Colon (tissue), 2 donors: ENCODE measurements around the gene MPP4.
"Not testable (repeated sequence)": the region's sequence is repeated elsewhere in the genome, so short reads cannot be mapped to it uniquely, and the experiment has no call there.

Source experiments
- FAIRE-seq: peaks from 2 replicates; lab custom pipeline; 2012; peaks lifted over from hg19 to GRCh38; lab: Jason Lieb, UNC
- donor health status: control.
- donor health status: control.

MPP4 gene

DNA sequence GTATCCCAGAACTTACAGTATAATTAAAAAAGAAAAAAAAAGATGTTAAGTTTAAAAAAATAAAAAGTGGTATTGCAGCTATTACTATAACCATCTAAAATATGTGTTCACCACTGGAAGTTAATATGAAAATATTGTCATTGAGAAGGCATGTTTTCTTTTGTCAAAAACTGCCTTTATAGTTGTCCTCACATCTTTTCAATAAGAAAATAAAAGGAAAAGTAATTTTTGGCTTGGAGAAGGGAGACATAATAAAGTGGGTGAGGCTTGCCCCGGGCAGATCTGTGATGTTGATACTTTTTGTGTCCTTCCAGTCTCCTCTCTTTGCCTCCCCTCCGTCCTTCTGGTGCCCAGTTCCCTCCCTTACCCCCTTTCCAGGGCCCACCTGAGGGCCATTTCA is 24.9 kb downstream of the MPP4 start:
- no peak for FAIRE-seq

DNA sequence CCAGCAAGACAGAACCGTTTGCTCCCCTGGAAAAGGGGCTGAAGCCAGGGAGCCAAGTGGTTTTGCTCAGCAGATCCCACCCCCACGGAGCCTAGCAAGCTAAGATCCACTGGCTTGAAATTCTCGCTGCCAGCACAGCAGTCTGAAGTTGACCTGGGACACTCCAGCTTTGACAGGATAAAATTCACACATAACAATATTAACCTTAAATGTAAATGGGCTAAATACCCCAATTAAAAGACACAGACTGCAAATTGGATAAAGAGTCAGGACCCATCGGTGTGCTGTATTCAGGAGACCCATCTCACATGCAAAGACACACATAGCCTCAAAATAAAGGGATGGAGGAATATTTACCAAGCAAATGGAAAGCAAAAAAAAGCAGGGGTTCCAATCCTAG is 27.2 kb downstream of the MPP4 start:
- not testable (repeated sequence) for FAIRE-seq

DNA sequence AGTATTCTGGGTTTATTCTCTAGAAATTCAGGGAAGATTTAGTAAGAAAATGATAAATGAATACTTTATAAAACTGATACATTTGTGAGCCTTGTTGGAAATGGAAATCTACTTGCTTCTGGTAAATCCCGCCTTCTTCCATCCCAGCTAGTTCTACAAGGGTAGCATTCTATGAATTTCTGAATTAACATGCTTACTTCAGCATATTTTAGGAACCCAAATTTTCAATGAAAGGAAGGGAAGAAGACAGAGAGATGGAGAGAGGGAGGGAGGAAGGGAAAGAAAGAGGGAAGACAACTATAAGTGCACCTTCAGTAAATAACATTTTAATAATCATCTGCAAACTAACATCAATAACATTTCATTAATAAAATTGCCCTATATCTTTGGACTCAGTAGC is 28.6 kb downstream of the MPP4 start:
- no peak for FAIRE-seq

DNA sequence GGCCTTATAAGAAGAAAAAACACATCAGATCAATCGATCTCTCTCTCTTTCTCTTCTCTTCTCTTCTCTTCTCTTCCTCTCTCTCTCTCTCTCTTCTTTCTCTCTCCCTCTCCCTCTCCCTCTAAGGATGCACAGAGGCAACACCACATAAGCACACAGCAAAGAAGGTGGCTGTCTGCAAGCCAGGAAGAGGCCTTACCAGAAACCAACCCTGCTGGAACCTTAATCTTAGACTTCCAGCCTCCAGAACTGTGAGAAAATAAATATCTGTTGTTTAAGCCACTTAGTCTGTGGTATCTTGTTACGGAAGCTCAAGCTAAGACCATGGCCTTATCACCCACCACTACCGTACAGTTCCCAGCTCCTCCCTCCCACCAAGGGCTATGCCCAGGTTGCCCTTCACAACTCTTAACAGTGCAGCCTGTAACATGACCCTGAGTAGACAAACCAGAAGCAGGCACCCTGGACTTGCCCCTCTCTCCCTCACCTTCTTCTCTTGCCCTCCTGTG is 30.0 kb downstream of the MPP4 start:
- no peak for FAIRE-seq

DNA sequence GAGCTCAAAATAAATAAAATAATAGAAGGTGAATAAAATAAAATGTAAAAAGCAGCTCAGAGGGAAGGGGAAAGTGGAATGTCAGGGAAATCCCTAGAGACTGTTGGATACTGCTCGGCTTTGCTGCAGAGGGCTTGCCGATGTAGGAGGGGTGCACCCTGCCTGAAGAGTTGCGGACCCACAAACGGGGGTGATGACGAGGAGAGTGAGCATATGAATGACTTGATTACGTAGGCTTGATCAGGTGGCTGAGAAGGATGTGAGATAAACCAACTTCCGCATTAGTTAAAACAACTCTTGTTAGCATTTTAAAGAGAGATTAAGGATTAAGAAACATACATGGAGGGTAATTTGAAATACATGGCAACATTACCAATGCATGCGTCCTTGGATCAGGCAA is 34.1 kb downstream of the MPP4 start:
- no peak for FAIRE-seq

DNA sequence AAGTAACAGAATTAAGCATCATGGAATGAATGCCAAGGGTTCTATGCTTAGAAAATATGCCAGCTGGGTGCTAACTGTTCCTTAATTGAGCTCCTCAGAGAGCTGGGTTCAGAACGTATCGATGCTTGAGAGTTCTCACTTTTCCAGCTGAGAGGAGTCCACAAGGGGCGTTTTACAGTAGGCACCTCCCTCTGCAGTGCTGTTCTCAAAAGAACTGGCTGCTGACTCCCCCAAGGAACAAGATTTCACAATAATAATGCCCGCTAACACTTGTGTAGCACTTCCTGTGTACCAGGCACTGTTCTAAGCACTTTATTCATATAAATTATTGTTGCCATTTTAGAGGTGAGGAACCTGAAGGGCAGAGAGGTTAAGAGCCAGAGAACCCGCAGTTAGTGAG is 37.1 kb downstream of the MPP4 start:
- FAIRE-seq, result no peak

DNA sequence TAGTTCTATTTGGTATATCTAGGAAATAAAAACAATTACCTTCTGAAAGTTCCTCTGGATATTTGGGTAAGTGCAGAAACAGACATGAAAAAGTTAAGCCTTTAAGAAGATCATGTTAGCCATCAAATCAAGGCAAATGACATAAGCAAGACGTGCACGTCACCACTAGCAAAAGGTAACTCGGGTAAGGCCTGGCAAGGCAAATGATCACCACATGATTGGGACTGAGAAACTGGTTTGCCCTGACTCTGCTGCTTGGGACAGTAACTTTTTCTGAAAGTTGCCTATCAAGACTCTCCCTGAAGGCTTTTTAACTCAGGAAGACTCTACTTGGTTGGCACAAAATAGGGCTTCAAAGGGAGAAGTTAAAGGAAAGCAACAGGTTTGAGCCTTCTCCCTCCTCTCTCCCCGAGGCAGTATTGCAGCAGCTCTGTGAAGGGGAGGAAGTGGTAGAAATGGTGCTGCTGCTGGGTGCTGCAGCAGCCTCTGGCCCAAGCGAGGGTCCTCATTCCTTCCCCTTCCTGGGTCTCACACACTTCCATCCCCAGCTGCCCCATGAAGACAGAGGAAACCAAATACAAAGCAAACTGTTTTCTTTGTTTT is 38.0 kb downstream of the MPP4 start:
- no peak for FAIRE-seq

DNA sequence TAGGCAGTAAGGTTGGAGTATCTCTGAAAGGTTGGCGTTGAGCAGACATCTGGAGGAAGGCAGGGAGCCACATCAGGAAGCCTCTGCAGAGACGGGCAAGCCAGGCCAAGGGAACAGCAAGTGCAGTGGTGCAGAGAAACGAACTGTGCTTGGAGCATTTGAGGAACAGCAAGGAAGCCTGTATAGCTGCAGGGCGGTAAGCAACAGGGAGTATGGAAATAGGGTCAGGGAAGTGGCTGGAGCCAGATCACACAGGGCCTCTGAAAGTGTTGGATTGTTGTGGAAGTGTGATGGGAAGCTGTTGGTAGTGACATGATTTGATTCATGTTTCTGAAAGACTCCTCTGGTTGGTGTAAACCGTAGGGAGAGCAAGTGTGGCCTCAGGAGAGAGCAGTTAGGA is 41.7 kb downstream of the MPP4 start:
- FAIRE-seq, result no peak

DNA sequence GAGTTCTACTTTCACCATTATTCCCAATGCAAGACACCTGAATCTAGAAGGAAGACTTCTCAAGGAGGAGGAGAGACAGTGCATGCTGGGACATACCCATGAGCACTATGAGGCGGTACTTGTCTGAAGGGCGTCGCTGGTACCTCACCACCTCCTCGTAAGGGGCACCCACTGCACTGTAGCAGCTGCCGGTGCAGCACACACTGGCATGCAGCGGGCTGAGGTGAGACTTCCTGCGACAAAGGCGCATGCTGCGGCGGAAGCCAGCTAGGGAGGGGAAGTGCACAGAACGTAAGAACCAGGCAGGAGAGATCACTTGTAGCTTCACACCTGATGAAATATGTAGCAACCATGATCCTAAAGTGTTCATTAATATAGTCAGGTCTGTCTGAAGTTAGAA is 42.3 kb downstream of the MPP4 start:
- no peak for FAIRE-seq

DNA sequence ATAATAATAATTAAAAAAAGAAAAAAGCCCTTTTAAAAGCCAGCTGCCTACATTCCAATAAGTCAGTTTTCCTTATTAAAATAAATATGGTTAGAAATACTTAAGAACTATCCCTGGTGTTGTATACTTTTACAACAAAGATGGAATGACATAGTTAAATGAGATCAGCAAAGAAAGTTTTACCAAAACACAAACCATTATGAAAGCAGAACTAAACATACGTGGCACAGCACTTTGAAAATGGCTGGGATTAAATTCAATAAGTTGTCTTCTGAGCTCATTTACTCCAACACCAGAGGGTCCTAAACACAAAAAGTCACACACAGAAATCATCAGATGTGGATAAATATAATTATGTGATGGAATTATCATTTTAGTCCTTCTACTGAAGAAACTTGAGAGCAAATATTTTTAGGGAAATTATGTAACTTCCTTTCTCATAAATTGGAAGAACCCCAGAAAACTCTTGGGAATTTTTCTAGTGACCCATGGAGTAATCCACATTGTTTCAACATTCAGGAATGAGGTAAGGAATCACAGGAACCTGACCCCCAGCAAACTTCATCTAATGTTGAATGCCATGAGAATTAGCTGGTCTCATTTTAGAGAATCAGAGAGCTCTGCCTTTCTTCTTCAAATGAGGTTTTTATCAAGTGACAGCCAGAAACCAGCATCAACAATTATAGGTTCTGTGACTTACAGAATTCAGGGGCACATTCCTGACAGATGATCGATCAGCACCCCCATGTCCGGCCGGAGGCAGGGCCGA is 43.6 kb downstream of the MPP4 start:
- no peak for FAIRE-seq

DNA sequence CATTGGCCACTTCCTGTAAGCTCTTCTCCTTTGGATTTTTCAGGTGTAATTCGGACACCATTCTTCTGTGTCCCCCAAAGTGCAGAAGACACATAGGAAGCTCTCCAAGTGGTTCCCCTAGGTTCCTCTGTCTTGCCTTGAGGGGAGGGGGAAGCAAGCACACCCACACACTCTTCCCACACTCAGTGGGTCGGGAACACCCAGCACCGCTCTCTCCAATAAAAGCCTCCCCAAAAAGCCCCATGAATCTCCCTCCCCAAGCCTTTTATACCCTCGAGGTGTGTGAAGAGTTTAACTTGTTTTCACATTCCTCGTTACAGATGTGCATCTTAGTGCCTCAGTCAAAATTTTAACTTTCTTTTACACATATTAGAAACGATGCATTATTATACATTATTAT is 45.2 kb downstream of the MPP4 start:
- FAIRE-seq, result no peak

DNA sequence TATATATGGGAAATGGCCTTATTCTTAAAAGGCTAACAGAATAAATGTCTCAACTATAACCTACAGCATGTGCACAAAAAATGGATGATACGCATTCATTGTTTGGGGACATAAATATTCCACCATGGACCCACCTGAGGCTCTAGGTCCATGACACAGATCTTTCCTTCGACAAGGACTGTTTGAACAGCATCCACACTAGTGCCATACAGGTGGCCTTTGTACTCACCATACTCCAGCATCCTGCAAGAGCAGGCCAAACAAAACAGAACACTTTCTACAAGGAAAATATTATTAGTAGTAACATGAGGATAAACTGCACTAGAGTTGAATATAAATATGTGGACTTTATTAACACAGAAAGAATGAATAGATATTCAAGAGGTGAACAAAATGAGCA is 49.0 kb downstream of the MPP4 start:
- no peak for FAIRE-seq

DNA sequence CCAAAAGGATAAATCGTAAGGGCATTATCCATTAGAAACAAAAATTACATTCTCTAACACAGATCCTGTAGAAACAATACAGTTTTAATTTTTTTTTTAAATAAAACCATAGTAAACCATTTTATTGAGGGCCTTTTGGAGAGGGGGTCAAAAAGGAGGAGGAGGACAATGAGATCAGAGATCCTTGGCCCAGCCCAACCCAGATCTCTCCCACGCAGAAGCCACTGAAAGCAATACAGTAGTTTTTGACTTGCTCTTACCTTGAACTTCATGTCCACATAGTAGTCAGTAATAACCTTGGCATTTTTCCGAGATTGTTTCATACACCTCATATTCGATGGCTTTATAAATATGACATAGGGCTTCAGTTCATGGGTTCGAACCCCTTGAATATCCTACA is 51.0 kb downstream of the MPP4 start:
- no peak for FAIRE-seq

DNA sequence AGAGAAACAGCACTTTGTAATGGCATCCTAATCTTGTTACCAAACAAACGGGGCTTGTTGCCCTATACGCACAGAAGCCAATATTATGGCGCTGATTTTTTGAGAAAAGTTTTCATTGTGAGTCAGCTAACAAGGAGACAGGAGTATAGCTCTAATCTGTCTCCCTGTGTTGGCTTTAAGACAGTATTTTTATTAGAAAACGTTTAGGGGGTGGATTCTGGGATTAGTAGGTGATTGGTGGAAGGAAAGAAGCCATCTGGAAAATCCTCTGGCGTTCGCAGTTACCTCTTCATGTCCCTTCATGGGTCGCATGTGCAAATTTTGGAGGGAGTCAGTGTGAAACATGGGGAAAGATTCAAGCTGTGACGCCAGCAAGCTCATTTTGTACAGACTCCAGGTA is 54.4 kb downstream of the MPP4 start:
- no peak for FAIRE-seq

DNA sequence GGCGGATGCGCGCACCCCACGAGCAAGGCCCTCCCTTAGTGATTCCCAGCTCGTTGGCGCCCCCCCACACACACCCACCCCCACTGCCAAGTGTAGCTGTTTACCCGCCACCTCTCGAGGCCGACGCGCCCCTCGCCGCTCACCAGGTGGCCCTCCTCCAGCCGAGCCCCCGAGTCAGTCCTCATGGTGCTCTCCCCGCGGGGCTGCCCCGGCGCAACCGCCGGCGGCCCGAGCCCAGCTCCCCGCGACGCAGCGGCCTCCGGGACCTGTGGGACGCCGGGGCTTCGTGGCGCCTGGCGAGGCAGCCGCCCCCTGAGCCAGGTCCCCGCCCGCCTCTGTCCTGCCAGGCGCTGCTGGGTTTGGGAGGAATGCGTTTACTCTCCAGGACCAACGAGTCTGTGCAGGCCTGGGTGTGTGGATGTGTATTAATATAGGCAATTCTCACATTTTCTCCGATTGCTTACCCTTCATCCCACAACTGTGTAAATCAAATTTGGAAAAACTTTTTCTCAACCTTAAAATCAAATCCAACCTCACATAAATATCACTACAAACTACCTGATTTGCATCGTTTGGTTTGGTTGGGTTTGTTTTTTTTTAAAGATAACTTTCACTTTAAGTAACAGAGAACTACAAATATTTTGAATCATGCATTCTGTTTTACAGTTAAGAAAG is 55.1 kb downstream of the MPP4 start, which contains the start of gene TMEM237:
Gene TMEM237 (minus strand): TSS at position 288 of the 675 bp plus-strand sequence. CDS start 103 bp downstream, at position 185.
- FAIRE-seq, result no peak

DNA sequence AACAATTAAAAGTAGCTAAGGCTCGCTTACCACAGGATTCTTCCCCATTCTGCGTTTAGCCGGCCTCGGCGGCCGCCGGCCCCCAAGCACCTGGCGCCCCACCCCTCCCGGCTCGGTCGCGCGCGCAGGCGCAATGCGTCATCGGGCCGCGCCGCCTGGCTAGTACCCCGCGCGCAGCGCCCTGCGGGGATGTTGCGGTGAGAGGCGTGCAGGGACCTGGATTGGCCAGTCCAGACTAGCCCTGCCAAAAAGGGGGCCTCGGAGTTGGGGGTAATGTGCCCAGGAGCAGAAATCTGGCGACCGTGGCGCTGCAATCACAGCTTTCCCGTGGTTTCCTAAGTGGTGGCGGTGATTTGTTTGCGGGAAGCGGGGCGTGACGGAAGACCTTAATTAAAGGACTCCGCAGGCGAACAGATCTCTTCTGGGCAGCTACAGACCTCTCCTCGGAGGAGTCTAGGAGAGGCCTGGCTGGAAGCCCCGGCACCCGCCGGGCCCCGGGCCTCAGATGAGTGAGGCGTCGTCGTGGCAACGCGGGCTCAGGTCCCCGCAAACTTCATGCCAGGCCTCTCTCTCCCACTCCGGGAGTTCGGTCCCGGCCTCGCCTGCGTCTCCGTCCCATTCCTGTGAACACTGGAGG is 55.7 kb downstream of the MPP4 start:
- FAIRE-seq, result no peak

DNA sequence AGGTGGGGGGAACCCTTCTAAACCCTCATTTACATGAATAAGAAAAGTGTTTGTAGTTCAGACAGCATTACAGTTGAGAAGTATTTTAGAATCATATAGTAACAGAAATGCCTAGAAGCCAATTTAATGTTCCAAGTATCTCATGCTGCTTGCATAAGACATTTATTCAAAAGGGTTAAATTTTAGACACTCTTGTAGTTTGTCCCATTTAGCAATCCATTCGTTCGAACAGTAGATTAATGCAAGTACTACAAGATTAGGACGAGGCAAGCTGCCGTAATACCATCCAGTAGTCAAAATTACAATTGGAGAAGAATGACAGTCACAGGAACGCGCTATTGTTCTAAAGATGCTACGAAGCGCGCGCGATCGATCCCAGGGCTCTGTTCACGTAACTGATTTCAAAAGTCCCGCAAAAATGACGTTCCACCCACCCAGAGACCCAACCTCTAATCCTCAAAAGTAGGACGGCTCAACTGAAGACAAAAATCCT is 56.3 kb downstream of the MPP4 start:
- FAIRE-seq, result no peak

DNA sequence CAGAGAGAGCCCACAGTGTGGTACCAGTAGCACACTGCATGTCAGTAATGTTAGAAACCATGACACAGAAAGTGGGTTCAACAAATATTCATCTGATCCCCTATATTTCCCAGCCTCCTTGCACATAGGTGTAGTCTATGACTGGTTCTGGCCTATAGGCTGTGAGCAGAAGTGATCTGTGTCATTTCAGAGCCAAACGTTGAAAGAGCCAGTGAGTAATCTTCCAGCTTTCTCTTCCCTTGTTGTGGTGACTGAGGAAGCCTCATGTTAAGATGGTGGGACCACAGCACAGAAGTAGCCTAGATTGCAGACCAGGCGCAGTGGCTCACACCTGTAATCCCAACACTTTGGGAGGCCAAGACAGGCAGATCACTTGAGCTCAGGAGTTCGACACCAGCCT is 59.2 kb downstream of the MPP4 start:
- no peak for FAIRE-seq

DNA sequence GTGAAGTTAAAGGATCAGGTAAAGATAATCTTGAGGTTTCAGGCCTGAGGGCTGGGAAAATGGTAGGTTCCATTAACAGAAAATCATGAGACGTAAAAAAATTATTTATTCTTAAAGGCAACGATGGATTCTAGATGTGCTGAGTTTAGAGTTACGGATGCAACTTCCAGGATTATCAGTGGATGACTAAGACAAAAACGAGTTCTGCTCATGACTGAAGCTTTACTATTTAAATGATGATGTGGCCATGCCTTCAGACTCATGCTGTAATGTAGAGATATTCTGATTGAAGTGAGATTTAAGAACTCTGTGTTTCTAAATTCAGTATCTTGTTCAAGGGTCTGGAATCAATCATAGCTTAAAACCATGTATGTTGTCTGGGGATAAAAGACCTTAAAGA is 60.1 kb downstream of the MPP4 start:
- FAIRE-seq, result no peak

DNA sequence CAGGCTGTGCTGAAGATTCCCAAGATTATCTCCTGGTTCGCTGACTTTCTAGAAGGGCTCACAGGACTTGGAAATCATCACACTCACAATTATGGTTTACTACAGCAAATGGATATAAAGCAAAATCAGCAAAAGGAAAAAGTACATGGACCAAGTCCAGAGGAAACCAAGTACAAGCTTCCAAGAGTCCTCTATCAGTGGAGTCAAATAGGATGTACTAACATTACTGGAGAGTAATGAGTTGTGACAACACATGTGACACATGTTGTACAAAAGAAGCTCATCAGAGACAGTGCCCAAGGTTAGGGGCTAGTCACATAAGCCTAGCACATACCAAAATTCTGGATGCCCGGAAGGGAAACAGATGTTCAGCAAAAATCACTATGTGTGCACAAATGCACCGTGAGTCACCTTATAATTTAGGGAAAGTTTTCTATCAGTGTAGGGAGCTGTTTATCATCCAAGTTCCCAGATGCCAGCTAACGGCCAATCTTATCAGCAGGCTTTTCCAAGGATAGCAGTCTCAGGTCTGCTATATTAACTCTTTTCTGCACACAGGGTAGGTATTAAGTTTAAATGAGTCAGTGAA is 64.7 kb downstream of the MPP4 start:
- FAIRE-seq, result no peak

DNA sequence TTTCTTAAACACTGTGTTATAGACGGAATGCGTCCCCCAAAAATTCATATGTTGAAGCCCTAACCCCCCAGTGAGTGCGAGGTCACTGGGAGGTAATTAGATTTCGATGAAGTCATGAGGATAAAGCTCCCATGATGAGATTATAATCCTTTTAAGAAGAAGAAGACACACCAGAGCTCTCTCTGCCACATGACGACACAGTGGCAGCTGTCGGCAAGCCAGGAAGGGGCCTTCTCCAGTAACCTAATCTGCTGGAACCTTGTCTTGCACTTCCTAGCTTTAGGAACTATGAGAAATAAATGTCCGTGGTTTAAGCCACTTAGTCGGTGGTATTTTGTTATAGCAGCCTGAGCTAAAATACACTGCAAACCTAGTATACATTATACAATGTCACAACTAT is 67.4 kb downstream of the MPP4 start:
- no peak for FAIRE-seq

DNA sequence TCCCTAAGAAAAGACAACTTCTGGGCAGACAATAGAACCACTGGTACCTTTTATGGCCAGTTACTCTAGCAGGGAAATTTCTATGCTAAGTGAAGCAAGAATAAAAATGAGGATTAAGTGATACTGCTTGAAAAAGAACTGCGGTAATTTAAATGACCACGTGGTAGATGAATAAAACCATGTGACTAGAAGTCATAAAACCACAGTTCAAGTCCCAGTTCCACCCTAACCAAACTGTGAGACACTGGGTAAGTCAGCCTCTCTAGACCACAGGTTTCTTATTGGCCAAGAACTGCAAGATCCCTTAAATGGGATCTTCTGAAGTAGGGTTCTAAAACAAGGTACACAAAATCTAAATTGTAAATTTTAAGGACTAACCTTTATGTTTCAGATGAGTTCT is 67.9 kb downstream of the MPP4 start:
- FAIRE-seq, result no peak
